Skeletal muscle tissue (tissue), 4 donors: ENCODE data around the gene CNTNAP2. TPM values are rescaled to one million over a fixed set of nuclear protein-coding genes. Genes with fewer than 3 reads are reported as not detected.

Experiments used
- H3K27ac ChIP-seq: one replicate; pipeline ENCODE4 v1.7.0; 2013; ENCODE audit warnings: mild to moderate bottlenecking, low read depth, low read length, inconsistent platforms
- H3K27me3 ChIP-seq, 3 donors: one replicate each; pipeline ENCODE4 v1.7.0; 2013; ENCODE audit warnings: low read length in 3 of 3; ENCODE audit not compliant: control insufficient read depth in 3 of 3, insufficient read depth in 3 of 3
- H3K36me3 ChIP-seq, 3 donors: one replicate each; pipeline ENCODE4 v1.7.0; 2013; ENCODE audit warnings: low read length in 3 of 3; ENCODE audit not compliant: control insufficient read depth in 3 of 3, insufficient read depth in 3 of 3
- H3K4me1 ChIP-seq, 3 donors: one replicate each; pipeline ENCODE4 v1.7.0; 2013; ENCODE audit warnings: low read length in 3 of 3, mild to moderate bottlenecking in 3 of 3; ENCODE audit not compliant: control insufficient read depth in 3 of 3, insufficient read depth in 3 of 3
- H3K4me3 ChIP-seq, 3 donors: one replicate each; pipeline ENCODE4 v1.7.0; 2013; ENCODE audit warnings: low read length in 3 of 3
- H3K9ac ChIP-seq, 3 donors: one replicate each; pipeline ENCODE4 v1.7.0; 2013; ENCODE audit warnings: low read length in 3 of 3, mild to moderate bottlenecking in 3 of 3, moderate library complexity in 2 of 3, low read depth in 1 of 3
- H3K9me3 ChIP-seq, 3 donors: one replicate each; pipeline ENCODE4 v1.7.0; 2013; ENCODE audit warnings: low read length in 3 of 3; ENCODE audit not compliant: control insufficient read depth in 3 of 3
- total RNA-seq: library from RNA; depleted of rRNA; stranded (reverse); fragments of >200 nt; gene quantifications from one replicate; pipeline ENCODE4 v1.2.3, GENCODE V29; 2014
- donor health status: Osteomylitis.

The CNTNAP2 gene
- total RNA-seq, 1 donor from 2014 or later, result 14.1 TPM

DNA sequence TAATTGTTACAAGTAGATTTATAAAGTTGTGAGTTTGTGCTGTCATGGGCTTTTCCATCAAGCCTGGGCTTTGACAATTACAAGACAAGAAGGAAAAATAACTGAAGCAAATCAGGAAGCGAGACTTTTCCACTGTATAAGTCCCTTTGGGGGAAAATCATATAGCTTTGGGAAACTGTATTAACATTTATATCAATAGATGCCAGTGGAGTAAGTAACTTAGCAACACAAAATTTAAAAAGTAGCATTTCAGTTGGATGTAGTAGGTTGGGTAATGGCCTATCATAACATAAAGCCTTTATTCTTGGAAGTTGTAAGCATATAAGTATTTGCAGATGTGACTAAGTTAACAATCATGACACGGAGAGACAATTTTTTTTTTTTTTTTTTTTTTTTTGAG is 931.1 kb downstream of the CNTNAP2 start:
- Histone ChIP-seq H3K9me3 (peaks cover 0 to 3% (median 0%) of the 10 kb centered on the region in 3 donors), H3K9ac (no peak overlapping the region), H3K27ac (no peak overlapping the region), H3K27me3 (no peaks in the 10 kb centered on the region), H3K4me1 (no peaks in the 10 kb centered on the region), H3K36me3 (no peaks in the 10 kb centered on the region), H3K4me3 (no peak overlapping the region)

DNA sequence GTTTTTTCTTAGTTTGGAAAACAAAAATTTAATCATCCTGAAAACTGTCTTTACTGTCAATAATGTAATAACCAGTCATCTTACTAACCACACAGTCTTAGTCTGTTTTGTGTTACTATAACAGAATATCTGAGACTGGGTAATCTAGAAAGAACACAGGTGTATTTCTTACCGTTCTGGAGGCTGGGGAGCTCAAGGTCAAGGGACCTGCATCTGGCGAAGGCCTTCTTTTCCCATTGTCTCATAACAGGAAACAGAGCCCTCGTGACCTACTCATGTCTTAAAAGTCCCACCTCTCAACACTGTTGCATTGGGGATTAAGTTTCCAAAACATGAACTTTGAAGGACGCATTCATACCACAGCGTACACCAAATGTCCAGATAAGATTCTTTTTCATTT is 932.3 kb downstream of the CNTNAP2 start:
- no peak overlapping the region for H3K9ac ChIP-seq
- H3K9me3 ChIP-seq, result peaks cover 0 to 3% (median 0%) of the 10 kb centered on the region in 3 donors
- H3K4me1 ChIP-seq, result no peaks in the 10 kb centered on the region

DNA sequence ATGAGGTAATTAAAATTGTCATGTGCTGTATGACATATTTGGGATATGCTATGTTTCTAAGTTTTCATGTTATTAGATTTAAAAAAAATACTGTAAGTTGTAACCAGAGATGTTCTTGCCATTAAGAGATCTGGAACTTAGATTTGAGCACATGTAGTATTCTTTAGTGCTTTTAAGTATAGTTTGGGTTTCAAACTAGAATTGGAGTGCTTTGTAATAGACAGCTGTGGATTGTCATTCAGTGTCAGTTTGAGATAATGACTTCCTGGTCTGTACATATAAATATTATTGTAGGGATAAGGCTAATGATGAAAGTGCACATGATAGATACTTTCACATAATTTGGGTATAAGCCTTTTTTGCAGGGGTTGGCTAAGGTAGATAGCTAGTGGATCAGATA is 936.2 kb downstream of the CNTNAP2 start:
- H3K9ac ChIP-seq, result no peak overlapping the region
- H3K4me1 ChIP-seq, result no peaks in the 10 kb centered on the region
- no peaks in the 10 kb centered on the region for H3K27me3 ChIP-seq
- peaks cover 0 to 3% (median 0%) of the 10 kb centered on the region in 3 donors for H3K9me3 ChIP-seq
- no peak overlapping the region for H3K4me3 ChIP-seq
- H3K27ac ChIP-seq, result no peak overlapping the region
- H3K36me3 ChIP-seq, result no peaks in the 10 kb centered on the region

More for the DNA sequence above, 932.3 kb downstream of the CNTNAP2 start:
- Histone ChIP-seq H3K27me3 (no peaks in the 10 kb centered on the region), H3K36me3 (no peaks in the 10 kb centered on the region), H3K4me3 (no peak overlapping the region), H3K27ac (no peak overlapping the region)

DNA sequence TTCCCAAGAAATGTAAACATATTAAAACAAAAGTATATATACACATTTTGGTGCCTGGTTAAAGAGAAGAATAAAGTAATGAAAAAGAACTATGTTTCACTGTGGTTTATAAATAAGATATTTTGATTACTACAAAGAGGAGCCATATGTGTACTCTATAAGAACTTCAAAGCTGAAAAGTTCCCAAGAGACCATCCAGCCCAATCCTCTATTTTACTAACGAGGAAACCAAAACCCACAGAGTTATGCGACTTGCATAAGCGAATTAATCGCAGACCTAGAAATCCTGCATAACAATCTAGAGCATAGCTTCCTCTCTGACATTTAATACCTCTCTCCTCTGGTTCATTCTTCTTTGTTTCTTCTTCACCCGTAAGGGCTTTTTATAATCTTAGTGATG is 937.1 kb downstream of the CNTNAP2 start:
- Histone ChIP-seq H3K36me3 (no peaks in the 10 kb centered on the region), H3K9me3 (no peaks in the 10 kb centered on the region), H3K4me3 (no peak overlapping the region), H3K27ac (no peak overlapping the region), H3K4me1 (no peaks in the 10 kb centered on the region), H3K27me3 (no peaks in the 10 kb centered on the region), H3K9ac (no peak overlapping the region)

DNA sequence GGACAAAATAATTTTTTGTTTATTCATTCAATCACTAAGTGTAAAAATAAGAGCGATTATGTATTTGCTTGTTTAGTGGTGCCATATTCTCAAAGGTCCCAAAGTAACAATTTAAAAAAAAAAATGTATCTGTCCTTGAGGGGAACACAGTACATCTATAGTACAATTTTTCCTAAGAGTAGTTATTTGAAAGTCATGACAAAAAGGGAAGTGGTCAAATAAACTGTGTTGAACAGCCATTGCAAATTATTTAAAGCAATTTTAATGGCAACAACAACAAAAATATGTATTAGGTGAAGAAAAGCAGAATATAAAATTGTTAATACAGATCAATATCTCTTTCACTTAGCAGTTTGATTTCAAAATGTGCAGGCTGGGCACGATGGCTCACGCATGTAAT is 943.5 kb downstream of the CNTNAP2 start:
- no peaks in the 10 kb centered on the region for H3K4me1 ChIP-seq
- no peaks in the 10 kb centered on the region for H3K9me3 ChIP-seq
- H3K4me3 ChIP-seq, result no peak overlapping the region
- H3K27me3 ChIP-seq, result no peaks in the 10 kb centered on the region
- no peak overlapping the region for H3K9ac ChIP-seq
- H3K36me3 ChIP-seq, result no peaks in the 10 kb centered on the region
- no peak overlapping the region for H3K27ac ChIP-seq

DNA sequence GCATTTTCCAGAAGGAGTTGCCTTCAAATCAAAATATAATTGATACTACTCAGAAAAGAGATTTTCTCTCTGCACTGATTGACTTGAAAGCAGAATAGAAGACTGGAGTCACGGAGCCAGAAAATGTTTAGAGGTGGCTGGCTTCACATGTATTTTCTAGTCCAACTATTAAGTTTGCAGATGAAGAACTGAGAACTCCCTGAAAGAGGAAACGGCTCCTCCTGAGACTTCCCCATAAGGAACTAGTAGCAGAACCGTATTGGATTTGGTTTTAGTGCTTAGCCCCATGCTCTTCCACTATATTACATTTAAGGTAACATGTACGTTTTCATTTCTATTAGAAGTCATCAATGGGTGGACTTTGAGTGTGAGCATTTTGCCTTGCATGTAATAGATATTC is 946.3 kb downstream of the CNTNAP2 start:
- no peaks in the 10 kb centered on the region for H3K9me3 ChIP-seq
- H3K9ac ChIP-seq, result no peak overlapping the region
- no peaks in the 10 kb centered on the region for H3K4me1 ChIP-seq
- no peaks in the 10 kb centered on the region for H3K27me3 ChIP-seq
- no peak overlapping the region for H3K27ac ChIP-seq
- H3K36me3 ChIP-seq, result no peaks in the 10 kb centered on the region
- no peak overlapping the region for H3K4me3 ChIP-seq

DNA sequence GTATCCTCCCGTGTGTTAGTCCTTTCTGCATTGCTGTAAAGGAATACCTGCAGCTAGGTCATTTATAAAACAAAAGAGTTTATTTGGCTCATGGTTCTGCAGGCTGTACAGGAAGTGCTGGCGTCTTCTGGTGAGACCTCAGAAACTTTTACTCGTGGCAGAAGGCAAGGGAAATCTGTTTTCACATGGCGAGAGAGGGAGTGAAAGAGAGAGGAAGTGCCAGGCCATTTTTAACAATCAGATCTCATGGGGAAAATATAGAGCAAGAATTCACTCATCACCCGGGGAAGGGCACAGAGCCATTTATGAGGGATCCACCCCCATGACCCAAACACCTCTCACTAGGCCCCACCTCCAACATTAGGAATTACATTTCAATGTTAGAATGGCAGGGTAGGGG is 952.2 kb downstream of the CNTNAP2 start:
- no peaks in the 10 kb centered on the region for H3K36me3 ChIP-seq
- no peaks in the 10 kb centered on the region for H3K9me3 ChIP-seq
- H3K27me3 ChIP-seq, result no peaks in the 10 kb centered on the region
- H3K4me1 ChIP-seq, result no peaks in the 10 kb centered on the region
- no peak overlapping the region for H3K27ac ChIP-seq
- H3K4me3 ChIP-seq, result no peak overlapping the region
- H3K9ac ChIP-seq, result no peak overlapping the region

DNA sequence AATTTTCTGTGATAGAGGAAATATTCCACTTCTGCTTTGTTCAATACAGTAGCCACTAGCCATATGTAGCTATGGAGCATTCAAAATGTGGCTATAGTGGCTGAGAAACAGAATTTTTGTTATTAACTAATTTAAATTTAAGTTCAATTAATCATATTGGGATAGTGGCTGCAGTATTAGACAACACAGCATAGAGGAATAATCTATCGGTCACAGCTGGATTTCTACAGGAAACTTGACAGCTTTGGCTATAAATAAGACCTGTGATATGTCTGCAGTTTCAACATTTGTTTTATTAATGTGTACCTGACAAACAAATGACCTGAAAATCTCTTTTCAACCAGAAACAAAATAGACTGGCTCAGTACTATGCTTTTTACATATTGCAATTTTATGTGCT is 953.2 kb downstream of the CNTNAP2 start:
- no peaks in the 10 kb centered on the region for H3K36me3 ChIP-seq
- H3K27me3 ChIP-seq, result no peaks in the 10 kb centered on the region
- no peak overlapping the region for H3K4me3 ChIP-seq
- H3K27ac ChIP-seq, result no peak overlapping the region
- H3K9me3 ChIP-seq, result no peaks in the 10 kb centered on the region
- H3K9ac ChIP-seq, result no peak overlapping the region
- H3K4me1 ChIP-seq, result no peaks in the 10 kb centered on the region

DNA sequence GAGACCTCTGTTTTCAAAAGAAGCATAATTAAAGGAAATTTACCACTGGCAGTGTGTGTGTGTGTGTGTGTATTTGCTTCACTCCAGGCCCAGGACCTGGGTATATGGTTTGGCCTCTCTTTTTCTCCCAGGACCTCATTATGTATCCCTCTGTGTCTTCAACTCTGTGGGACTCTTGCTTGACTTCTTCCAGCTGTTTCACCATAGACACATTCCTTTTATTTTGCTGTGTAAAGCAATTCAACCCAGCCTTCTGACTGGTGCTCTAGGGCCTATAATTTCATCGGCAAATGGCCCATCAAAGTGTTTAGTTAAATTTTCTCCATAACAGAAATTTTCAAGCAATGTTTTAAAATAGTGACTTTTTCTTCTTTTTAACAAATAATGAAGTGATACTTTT is 954.3 kb downstream of the CNTNAP2 start:
- H3K9ac ChIP-seq, result no peak overlapping the region

DNA sequence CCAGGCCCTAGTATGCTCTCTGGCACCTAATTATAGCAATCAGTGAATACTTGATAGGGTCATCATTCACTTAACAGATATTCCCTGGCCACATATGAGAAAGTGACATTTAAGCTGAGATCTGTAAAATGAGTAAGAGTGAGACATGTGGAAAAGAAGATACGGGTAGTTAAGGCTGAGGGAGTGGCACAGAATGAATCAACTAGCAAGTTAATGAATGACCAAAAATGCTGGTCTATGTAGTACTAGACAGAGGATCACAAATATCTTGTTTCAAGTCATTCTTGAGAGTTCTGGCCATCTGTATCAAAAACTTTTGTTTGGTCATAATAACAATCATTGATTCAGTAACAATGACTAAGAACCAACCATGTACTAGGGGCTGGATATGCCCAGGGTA is 954.9 kb downstream of the CNTNAP2 start:
- Histone ChIP-seq H3K27ac (no peak overlapping the region), H3K4me3 (no peak overlapping the region), H3K9me3 (no peaks in the 10 kb centered on the region), H3K9ac (no peak overlapping the region), H3K4me1 (no peaks in the 10 kb centered on the region), H3K27me3 (no peaks in the 10 kb centered on the region), H3K36me3 (no peaks in the 10 kb centered on the region)

More for the DNA sequence above, 954.3 kb downstream of the CNTNAP2 start:
- H3K27ac ChIP-seq, result no peak overlapping the region
- no peak overlapping the region for H3K4me3 ChIP-seq
- H3K27me3 ChIP-seq, result no peaks in the 10 kb centered on the region
- no peaks in the 10 kb centered on the region for H3K9me3 ChIP-seq
- no peaks in the 10 kb centered on the region for H3K36me3 ChIP-seq
- H3K4me1 ChIP-seq, result no peaks in the 10 kb centered on the region

DNA sequence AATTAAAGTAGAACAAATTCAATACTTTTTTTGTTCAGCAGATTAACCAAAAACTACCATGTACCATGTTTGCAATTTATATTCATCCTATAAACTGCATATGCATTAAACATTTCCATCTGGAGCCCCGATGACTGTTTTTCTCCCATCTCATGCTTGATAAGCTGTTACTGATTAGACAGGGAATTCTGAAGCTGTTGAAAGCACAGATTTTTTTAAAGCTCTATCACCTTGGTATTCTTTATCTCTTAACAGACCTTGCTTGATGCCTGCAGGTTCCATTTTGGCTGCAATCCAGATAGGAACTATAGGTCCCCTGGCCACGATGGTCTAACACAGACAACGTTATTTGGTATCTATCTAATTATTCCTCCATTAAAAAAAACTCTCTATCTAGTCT is 961.7 kb downstream of the CNTNAP2 start:
- Histone ChIP-seq H3K27me3 (no peaks in the 10 kb centered on the region), H3K9me3 (no peaks in the 10 kb centered on the region), H3K27ac (no peak overlapping the region), H3K36me3 (no peaks in the 10 kb centered on the region), H3K9ac (no peak overlapping the region), H3K4me1 (no peaks in the 10 kb centered on the region), H3K4me3 (no peak overlapping the region)
